HEK293 (cell line): ENCODE measurements around the gene TMEM145.
A peak's percentile ranks its signal among the peaks of the same experiment; 100 is the strongest.

Experiments used
- KLF10 ChIP-seq: fragments of 450-650 bp; IDR thresholded peaks from 2 replicates; pipeline ENCODE4 v1.5.1; 2018; ENCODE audit warnings: missing biosample characterization, mild to moderate bottlenecking, missing genetic modification characterization
- REPIN1 ChIP-seq: fragments of 450-650 bp; formaldehyde crosslinking; IDR thresholded peaks from 2 replicates; pipeline ENCODE4 v1.5.1; 2017; ENCODE audit warnings: missing biosample characterization, missing genetic modification characterization, low read depth
- TCF7L2 ChIP-seq: IDR thresholded peaks from 2 replicates; pipeline ENCODE4 v1.6.1; 2011; ENCODE audit warnings: low read depth, mild to moderate bottlenecking, inconsistent platforms, low read length, moderate library complexity, borderline replicate concordance
- YY1 ChIP-seq: fragments of 450-650 bp; formaldehyde crosslinking; IDR thresholded peaks from 2 replicates; pipeline ENCODE4 v1.5.1; 2018; ENCODE audit warnings: missing biosample characterization, missing genetic modification characterization
- ZNF174 ChIP-seq: fragments of 450-650 bp; formaldehyde crosslinking; IDR thresholded peaks from 2 replicates; pipeline ENCODE4 v1.5.0; 2017; ENCODE audit warnings: missing biosample characterization, mild to moderate bottlenecking, missing genetic modification characterization
- ZNF175 ChIP-seq: fragments of 450-650 bp; formaldehyde crosslinking; IDR thresholded peaks from 2 replicates; pipeline ENCODE4 v1.5.1; 2016; ENCODE audit warnings: missing biosample characterization, missing genetic modification characterization
- ZNF548 ChIP-seq: fragments of 450-650 bp; formaldehyde crosslinking; IDR thresholded peaks from 2 replicates; pipeline ENCODE4 v1.5.1; 2016; ENCODE audit warnings: missing biosample characterization, missing genetic modification characterization
- ZNF561 ChIP-seq: fragments of 450-650 bp; IDR thresholded peaks from 2 replicates; pipeline ENCODE4 v1.5.1; 2018; ENCODE audit warnings: missing biosample characterization, missing genetic modification characterization, borderline replicate concordance
- ZNF585B ChIP-seq: fragments of 450-650 bp; formaldehyde crosslinking; IDR thresholded peaks from 2 replicates; pipeline ENCODE4 v1.5.1; 2016; ENCODE audit warnings: missing biosample characterization, missing genetic modification characterization
- ZNF707 ChIP-seq: fragments of 450-650 bp; formaldehyde crosslinking; IDR thresholded peaks from 2 replicates; pipeline ENCODE4 v1.5.1; 2016; ENCODE audit warnings: missing biosample characterization, missing genetic modification characterization
- ZNF777 ChIP-seq: fragments of 450-650 bp; formaldehyde crosslinking; IDR thresholded peaks from 2 replicates; pipeline ENCODE4 v1.5.1; 2017; ENCODE audit warnings: missing biosample characterization, missing genetic modification characterization, borderline replicate concordance
- TF ChIP-seq, protein P1 (sequence below): fragments of 450-650 bp; formaldehyde crosslinking; IDR thresholded peaks from 2 replicates; pipeline ENCODE4 v1.5.1; 2016; ENCODE audit warnings: missing biosample characterization, missing genetic modification characterization
- TF ChIP-seq, protein P2 (sequence below): fragments of 450-650 bp; formaldehyde crosslinking; IDR thresholded peaks from 2 replicates; pipeline ENCODE4 v1.5.1; 2016; ENCODE audit warnings: missing biosample characterization, missing genetic modification characterization

DNA sequence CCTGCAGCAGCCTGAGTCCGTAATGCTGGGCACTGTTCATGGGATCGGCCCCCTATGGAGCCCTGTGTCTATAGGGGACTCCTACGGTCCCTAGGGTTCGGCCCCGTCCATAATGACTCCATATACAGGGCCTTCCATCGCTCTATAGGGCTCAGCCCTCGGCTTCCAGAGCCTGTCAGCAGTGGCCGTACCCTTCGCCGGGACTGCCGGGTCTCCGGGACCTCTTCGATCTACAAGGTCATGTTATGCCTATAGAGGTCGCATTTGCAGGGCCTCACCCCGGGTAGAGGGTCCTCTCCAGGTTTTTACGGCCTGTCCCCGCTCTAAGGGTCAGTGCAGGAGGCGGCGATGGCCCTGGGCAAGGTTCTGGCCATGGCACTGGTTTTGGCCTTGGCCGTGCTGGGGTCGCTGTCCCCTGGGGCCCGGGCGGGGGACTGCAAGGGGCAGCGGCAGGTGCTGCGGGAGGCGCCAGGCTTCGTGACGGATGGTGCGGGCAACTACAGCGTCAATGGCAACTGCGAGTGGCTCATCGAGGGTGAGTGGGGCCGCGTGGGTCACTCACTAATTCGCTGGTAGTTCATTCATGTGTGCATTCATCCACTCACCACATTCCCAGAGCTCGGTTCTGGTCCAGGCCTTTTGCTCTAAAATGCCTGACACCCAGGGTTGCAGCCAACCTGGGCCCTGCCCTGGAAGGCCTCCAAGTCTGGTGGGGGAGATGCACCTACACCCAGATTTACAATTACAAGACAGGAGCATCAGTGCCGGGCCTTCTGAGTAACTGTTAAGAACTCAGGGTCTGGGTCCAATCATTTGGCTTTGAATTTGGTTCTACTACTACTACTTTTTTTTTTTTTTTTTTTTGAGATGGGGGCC lies 13.0 kb downstream of the TMEM145 start:
- TF ChIP-seq, protein P1, sequence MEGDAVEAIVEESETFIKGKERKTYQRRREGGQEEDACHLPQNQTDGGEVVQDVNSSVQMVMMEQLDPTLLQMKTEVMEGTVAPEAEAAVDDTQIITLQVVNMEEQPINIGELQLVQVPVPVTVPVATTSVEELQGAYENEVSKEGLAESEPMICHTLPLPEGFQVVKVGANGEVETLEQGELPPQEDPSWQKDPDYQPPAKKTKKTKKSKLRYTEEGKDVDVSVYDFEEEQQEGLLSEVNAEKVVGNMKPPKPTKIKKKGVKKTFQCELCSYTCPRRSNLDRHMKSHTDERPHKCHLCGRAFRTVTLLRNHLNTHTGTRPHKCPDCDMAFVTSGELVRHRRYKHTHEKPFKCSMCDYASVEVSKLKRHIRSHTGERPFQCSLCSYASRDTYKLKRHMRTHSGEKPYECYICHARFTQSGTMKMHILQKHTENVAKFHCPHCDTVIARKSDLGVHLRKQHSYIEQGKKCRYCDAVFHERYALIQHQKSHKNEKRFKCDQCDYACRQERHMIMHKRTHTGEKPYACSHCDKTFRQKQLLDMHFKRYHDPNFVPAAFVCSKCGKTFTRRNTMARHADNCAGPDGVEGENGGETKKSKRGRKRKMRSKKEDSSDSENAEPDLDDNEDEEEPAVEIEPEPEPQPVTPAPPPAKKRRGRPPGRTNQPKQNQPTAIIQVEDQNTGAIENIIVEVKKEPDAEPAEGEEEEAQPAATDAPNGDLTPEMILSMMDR (tag by site-specific recombination), result peak; percentile 91
- TF ChIP-seq KLF10 (tag by site-specific recombination) (no peak), YY1 (tag by site-specific recombination) (no peak), REPIN1 (no peak), ZNF707 (tag by site-specific recombination) (no peak), TCF7L2 (no peak), ZNF585B (tag by site-specific recombination) (no peak), ZNF561 (tag by site-specific recombination) (no peak), ZNF175 (tag by site-specific recombination) (no peak), ZNF174 (tag by site-specific recombination) (no peak), ZNF548 (no peak), ZNF777 (0 out of 2 replicates have a peak, but pooled peaks have one; percentile 12)
- TF ChIP-seq, protein P2, sequence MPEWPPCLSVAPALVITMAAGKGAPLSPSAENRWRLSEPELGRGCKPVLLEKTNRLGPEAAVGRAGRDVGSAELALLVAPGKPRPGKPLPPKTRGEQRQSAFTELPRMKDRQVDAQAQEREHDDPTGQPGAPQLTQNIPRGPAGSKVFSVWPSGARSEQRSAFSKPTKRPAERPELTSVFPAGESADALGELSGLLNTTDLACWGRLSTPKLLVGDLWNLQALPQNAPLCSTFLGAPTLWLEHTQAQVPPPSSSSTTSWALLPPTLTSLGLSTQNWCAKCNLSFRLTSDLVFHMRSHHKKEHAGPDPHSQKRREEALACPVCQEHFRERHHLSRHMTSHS (tag by site-specific recombination), result no peak
